Nephron (organoid): Measurements from ENCODE around the gene PHYH.

Experiments used
- H3K27ac Mint-ChIP-seq, 3 experiments: 2 replicates each; pipeline ENCODE4 v1.8.0; 2020; ENCODE audit warnings: mixed read lengths in 3 of 3, mild to moderate bottlenecking in 2 of 3, moderate library complexity in 1 of 3
- H3K27me3 Mint-ChIP-seq: 2 replicates; pipeline ENCODE4 v1.8.0; 2021; ENCODE audit warnings: low read depth, mild to moderate bottlenecking, moderate library complexity, mixed read lengths
- H3K36me3 Mint-ChIP-seq: 2 replicates; pipeline ENCODE4 v1.8.0; 2020; ENCODE audit warnings: low read depth, mixed read lengths
- H3K4me1 Mint-ChIP-seq: 2 replicates; pipeline ENCODE4 v1.8.0; 2020; ENCODE audit warnings: mixed read lengths
- H3K4me3 Mint-ChIP-seq, 3 experiments: 2 replicates each; pipeline ENCODE4 v1.8.0; 2020; ENCODE audit warnings: mild to moderate bottlenecking in 3 of 3, mixed read lengths in 3 of 3, moderate library complexity in 2 of 3
- H3K9me3 Mint-ChIP-seq: 2 replicates; pipeline ENCODE4 v1.8.0; 2020; ENCODE audit warnings: mixed read lengths
- TF ChIP-seq, protein P1 (sequence below), 3 experiments: fragments of 200-600 bp; sonication (generic); IDR thresholded peaks; one replicate each; pipeline ENCODE4 v1.5.0; 2021; ENCODE audit warnings: antibody characterized with exemption in 3 of 3; ENCODE audit not compliant: unreplicated experiment in 3 of 3

PHYH gene

DNA sequence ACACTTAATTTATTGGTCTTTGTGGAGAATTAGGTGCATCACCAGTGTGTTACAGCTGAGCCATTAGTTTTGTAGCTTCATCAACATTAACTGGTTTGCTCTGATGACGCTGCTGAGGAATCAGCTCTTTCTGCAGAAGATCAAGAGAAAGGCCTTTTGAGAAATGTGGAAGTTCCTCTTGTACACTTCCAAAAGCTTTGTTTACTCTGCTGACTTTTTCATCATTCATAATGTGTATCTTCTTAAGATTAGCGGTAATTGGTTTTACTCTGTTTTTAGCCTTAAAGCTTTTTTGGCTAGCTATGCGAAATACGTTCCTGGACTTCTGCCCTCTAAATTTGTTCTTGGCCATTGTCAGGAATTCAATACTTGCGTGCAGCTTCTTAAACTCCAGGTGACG is 8.2 kb upstream of the PHYH start:
- TF ChIP-seq, protein P1, sequence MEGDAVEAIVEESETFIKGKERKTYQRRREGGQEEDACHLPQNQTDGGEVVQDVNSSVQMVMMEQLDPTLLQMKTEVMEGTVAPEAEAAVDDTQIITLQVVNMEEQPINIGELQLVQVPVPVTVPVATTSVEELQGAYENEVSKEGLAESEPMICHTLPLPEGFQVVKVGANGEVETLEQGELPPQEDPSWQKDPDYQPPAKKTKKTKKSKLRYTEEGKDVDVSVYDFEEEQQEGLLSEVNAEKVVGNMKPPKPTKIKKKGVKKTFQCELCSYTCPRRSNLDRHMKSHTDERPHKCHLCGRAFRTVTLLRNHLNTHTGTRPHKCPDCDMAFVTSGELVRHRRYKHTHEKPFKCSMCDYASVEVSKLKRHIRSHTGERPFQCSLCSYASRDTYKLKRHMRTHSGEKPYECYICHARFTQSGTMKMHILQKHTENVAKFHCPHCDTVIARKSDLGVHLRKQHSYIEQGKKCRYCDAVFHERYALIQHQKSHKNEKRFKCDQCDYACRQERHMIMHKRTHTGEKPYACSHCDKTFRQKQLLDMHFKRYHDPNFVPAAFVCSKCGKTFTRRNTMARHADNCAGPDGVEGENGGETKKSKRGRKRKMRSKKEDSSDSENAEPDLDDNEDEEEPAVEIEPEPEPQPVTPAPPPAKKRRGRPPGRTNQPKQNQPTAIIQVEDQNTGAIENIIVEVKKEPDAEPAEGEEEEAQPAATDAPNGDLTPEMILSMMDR (IDR thresholded peaks at IDR 0.05; ENCODE audit: unreplicated experiment in 3 of 3) = no peak
- H3K36me3 Mint-ChIP-seq = no peaks in the 10 kb centered on the region
- no peaks in the 10 kb centered on the region for H3K27me3 Mint-ChIP-seq
- no peak overlapping the region for H3K27ac Mint-ChIP-seq
- H3K4me1 Mint-ChIP-seq = no peaks in the 10 kb centered on the region
- H3K4me3 Mint-ChIP-seq = no peak overlapping the region
- no peaks in the 10 kb centered on the region for H3K9me3 Mint-ChIP-seq

DNA sequence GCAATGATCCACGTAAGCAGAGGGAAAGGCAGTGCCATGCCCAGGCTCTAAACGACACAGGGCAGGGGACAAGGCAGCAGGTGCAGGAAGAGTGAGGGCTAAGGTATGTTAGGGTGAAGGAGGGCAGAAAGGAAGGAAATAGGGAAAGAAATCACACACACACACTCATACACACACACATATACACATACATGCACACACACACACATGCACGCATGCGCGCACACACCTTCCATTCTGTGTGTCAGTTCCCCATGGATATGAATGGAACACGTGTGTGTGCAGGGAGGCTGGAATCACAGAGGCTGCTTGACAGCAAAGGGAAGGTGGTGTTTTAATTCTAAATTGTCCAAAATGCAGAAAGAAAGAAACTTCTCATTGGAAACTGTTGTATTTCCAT is 6.2 kb upstream of the PHYH start:
- TF ChIP-seq, protein P1 (IDR thresholded peaks at IDR 0.05; ENCODE audit: unreplicated experiment in 3 of 3) = no peak
- Mint-ChIP-seq H3K4me1 (peaks cover 6% of the 10 kb centered on the region), H3K36me3 (no peaks in the 10 kb centered on the region), H3K27me3 (no peaks in the 10 kb centered on the region), H3K4me3 (no peak overlapping the region), H3K9me3 (no peaks in the 10 kb centered on the region), H3K27ac (no peak overlapping the region)

DNA sequence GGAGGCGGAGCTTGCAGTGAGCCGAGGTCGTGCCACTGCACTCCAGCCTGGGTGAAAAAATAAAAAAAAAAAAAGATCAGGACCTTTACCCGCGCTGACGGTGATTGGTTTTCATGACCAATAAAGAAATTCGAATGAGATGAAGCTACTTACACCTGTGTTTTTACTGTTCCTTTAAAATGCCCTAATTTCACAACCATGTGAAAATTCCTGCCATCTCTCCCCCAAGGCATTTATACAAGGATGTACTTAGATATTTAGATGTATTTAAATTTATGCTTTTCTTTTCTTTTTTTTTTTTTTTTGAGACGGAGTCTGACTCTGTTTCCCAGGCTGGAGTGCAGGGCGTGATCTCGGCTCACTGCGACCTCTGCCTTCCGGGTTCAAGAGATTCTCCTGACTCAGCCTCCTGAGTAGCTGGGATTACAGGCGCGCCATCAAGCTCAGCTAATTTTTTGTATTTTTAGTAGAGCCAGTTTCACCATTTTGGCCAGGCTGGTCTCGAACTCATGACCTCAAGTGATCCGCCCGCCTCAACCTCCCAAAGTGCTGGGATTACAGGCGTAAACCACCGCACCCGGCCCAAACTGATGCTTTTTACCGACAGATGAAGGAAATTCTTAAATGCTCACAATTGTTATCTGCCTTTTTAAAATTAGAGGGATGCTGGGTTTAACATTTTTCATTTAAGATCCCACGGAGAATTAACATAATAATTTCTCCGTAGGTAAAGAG is 3.1 kb upstream of the PHYH start:
- Mint-ChIP-seq H3K36me3 (no peaks in the 10 kb centered on the region), H3K4me1 (peaks cover 11% of the 10 kb centered on the region)

DNA sequence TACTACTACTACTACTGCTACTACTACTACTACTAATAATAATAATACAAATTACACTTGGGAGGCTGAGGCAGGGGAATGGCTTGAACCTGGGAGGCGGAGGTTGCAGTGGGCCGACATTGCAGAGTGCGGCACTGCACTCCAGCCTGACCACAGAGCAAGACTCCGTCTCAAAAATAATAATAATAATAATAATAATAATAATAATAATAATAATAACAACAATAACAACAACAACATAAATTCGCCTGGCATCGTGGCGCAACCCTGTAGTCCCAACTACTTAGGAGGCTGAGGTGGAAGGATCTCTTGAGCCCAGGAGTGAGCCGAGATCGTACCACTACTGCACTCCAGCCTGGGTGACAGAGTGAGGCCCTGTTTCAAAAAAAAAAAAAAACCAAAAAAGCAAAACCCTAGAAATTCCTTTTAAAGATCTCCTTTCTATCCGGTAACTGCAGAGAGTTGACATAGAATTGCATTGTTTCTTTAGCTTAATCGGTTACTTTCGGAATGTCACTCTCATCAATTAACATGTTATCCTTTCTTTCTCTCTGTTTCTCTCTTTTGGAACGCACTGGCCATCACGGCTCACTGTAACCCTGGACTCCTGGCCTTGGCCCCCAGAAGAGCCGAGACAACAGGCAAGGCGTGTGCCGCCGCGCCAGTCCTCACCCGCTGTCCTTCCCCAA is 972 bp downstream of the PHYH start:
- peaks cover 11% of the 10 kb centered on the region for H3K4me1 Mint-ChIP-seq
- TF ChIP-seq, protein P1 (IDR thresholded peaks at IDR 0.05; ENCODE audit: unreplicated experiment in 3 of 3) = no peak
- peaks cover 4% of the 10 kb centered on the region for H3K36me3 Mint-ChIP-seq
- peaks cover 5% of the 10 kb centered on the region for H3K27me3 Mint-ChIP-seq
- H3K27ac Mint-ChIP-seq = peak overlapping the region; percentile 14 to 59 (median 51)
- H3K4me3 Mint-ChIP-seq = peak overlapping the region; percentile 77 to 86 (median 85)
- H3K9me3 Mint-ChIP-seq = no peaks in the 10 kb centered on the region

More for the DNA sequence above, 3.1 kb upstream of the PHYH start:
- TF ChIP-seq, protein P1 (IDR thresholded peaks at IDR 0.05; ENCODE audit: unreplicated experiment in 3 of 3) = no peak
- peaks cover 5% of the 10 kb centered on the region for H3K27me3 Mint-ChIP-seq
- H3K4me3 Mint-ChIP-seq = peak overlapping the region in 2 of 3 experiments; percentile 32 to 90
- no peak overlapping the region for H3K27ac Mint-ChIP-seq
- H3K9me3 Mint-ChIP-seq = no peaks in the 10 kb centered on the region

DNA sequence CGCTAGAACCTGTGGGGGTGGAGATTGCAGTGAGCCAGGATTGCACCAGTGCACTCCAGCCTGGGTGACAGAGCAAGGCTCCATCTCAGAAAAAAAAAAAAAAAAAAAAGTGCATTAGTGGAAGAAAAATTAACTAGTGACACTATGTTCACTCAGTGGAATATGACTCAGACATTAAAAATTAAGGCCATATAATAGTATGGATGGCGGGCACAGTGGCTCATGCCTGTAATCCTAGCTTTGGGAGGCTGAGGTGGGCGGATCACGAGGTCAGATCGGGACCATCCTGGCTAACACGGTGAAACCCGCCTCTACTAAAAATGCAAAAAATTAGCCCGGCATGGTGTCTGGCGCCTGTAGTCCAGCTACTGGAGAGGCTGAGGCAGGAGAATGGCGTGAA is 3.4 kb downstream of the PHYH start:
- TF ChIP-seq, protein P1 (IDR thresholded peaks at IDR 0.05; ENCODE audit: unreplicated experiment in 3 of 3) = no peak
- H3K36me3 Mint-ChIP-seq = peaks cover 9% of the 10 kb centered on the region
- no peaks in the 10 kb centered on the region for H3K9me3 Mint-ChIP-seq
- peaks cover 10% of the 10 kb centered on the region for H3K27me3 Mint-ChIP-seq
- H3K27ac Mint-ChIP-seq = no peak overlapping the region
- peaks cover 6% of the 10 kb centered on the region for H3K4me1 Mint-ChIP-seq
- H3K4me3 Mint-ChIP-seq = no peak overlapping the region
